SKM-1 treated with dmso at 0.1 percent for 144 hours (cell line): ENCODE data around the gene EWSR1.

ENCODE experiments used
- DNase-seq: peaks from one replicate; lab custom pipeline; 2025; ENCODE audit not compliant: unreplicated experiment; lab: John Stamatoyannopoulos, UW

The EWSR1 gene

DNA sequence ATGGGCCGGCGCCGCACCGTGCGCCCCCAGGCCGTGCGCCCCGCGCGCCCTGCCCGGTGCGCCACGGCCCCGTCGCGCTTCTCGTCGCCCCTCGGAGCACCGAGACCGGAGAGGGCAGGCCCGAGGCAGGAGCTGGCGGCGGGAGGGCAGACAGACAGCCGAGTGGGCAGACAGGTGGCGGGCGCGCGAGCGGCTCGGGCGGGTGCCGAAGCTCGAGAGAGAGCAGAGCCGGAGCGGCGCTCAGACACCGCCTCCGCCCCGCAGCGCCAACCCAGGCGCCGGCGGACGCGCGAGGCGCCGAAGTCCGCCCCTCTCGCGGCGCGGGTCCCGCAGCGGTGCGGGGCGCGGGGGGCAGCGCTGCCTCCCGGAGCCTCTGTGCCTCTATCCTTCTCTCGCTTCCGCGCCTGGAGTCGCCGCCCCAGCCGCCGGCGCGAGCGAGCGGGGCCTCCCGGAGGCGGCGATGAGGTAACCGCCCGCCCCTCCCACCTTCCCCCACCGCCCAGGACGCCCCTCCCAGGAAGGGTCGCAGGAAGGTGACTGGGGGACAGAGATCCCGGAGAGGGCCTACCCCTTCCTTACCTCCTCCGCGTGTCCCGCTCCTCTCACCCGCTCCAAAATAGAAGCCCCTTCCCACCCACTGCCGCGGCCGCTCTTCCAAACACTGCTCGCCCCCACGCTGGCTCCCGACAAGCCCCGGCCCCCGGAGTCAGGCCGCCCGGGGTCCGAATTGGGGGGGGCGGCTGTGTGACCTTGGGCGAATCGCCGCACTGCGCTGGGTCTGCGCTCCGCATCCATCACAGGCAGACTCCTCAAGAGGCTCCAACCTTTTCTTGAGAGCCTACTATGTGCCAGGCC, 47.4 kb downstream of the EWSR1 start, which contains the start of gene RASL10A:
TSS of gene RASL10A (minus strand) at position 412 of the 855 bp plus-strand sequence. CDS start 451 bp downstream, outside the sequence.
- DNase-seq, result no peak

- DNase-seq, result no peak
These were observed 48.2 kb downstream of the EWSR1 start for GRCh38 chr22:29316141-29316828.

DNA sequence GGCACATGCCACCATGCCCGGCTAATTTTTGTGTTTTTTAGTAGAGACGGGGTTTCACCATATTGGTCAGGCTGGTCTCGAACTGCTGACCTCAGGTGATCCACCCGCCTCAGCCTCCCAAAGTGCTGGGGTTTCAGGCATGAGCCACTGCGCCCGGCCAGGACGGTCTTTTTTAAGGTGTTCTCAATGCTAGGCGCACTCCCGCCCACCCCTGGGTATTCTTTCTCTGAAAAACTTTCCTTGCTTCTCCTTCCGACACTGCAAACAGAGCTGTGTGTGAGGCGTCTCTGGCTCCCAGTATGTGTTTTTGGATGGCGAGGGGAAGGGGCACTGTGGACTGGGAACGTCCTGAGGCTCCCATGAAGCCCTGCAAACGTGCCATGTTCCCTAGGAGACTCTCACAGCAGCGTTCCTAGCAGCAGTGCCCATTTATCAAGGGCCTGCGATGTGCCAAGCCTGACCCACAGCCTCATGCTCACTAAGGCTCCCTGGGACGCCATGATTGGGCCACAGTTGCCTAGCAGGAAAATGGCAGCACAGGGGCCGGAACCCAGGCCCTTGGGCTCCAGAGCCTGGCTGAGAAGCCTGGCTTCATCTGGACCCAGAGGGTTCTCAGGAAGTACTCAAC, 49.9 kb downstream of the EWSR1 start:
- no peak for DNase-seq

DNA sequence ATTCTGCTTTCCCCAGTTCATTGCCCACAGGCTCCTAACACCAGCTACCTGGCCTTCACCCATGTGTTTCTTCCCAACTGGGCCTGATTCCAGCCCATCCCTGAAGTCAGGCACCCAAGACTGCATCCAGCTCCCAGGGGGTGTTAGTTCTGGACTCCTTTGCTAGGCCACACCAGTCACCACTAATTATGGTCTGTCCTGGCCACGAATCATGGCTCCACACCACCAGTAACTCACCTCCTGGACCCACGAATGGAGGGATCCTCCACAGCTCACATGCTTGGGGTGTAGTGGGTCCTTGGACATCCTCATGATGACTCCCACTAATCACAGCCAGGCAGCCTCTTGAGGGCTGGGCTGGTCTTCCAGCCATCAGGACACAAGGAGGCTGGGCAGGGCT, 51.0 kb downstream of the EWSR1 start:
- no peak for DNase-seq

DNA sequence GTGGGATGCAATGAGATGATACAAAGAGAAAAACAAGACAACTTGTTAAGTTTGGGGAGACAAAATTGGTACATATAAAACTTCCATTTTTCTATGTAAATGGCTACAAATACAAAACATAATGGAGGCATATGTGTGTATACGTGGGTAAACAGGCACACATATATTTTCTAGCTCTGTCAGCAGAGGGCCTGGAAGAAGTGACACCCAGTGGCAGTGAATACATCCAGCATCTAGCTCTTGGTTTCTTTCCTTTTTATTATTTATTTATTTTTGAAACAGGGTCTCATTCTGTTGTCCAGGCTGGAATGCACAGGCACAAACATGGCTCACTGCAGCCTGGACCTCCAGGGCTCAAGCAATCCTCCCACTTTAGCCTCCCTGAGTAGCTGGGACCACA, 52.5 kb downstream of the EWSR1 start:
- DNase-seq, result no peak

DNA sequence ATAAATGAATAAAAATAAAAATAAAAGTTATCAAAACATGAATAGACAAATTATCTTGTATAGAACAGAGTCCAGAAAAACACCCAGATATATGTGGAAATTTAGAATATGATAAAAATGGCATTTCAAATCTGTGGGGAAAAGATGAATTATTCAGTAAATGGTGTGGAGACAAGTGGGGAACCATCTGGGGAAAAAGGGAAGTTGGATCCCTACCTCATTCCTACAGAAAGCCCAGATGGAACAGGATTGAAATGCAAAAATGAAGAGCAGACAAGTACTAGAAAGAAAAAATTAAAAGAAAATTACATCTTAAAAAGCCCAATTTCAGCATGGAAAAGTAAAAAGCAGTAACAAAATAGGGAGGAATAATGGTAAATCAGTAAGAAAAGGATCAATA, 55.6 kb downstream of the EWSR1 start:
- DNase-seq, result no peak

GRCh38 chr22:29325356-29325755, 57.3 kb downstream of the EWSR1 start:
- no peak for DNase-seq

DNA sequence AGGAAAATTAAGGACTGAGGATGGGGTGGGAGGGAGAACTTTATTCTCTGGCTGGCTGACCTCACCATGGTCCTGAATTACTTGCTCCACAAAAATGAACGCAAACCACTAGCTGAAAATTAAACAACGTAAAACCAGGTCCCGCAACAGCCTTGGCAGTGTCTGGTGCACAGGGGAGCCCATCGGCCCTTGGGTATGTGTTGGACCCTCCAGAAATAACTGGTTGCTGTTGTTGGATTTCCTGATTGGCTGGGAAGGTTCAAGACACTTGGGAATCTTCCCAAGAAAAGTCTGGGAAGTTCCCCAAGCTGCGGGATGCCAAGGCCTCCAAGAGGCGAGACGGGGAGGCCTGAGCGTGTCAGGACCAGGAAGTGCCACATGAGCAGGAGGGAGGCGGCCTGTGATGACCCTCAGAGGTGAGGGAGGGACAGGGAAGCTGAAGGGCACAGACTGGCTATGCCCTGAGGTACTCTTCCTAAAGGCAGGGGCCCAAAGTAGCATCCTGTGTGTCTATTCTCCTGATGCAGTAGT, 57.8 kb downstream of the EWSR1 start:
- no peak for DNase-seq

DNA sequence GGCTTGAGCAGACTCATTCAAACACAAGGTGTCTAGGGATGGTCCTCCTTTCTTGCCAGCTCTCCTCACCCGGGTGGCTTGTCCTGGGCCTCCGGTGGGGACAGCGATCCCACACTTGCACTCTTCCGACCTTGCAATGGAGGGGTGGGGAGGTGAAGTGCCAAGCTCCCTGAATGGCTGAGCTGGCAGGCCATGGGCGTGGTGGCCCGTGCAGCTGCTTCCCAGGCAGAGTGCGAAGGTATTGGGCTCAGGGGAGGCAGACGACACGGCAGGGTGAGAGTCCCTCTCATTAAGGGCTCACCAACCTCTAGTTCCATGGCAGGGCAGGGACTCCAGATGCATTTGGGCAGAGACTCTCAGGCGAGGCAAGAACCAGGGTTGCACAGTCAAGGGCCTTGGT, 58.4 kb downstream of the EWSR1 start:
- no peak for DNase-seq

- DNase-seq, result no peak
These were observed 59.2 kb downstream of the EWSR1 start for GRCh38 chr22:29327089-29327764.

DNA sequence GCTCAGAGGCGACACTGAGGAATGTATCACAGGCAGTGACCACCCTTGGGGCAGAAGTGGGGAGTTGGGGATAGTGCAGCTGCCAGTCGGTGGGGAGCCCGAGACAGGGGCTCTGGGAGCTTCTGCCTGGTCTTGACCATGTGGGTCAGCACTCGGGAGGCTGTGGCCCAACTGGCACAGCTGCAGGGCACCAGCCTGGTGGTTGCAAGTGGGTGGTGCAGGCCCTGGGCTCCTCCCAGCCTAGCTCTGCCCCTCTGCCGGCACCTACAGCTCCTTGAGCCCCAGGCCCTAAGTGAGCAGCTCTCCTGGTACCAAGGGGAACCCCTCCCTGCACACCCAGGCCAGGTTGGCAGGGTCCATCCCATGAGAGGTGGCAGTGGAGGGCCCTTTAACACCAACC, 60.0 kb downstream of the EWSR1 start:
- DNase-seq, result no peak

DNA sequence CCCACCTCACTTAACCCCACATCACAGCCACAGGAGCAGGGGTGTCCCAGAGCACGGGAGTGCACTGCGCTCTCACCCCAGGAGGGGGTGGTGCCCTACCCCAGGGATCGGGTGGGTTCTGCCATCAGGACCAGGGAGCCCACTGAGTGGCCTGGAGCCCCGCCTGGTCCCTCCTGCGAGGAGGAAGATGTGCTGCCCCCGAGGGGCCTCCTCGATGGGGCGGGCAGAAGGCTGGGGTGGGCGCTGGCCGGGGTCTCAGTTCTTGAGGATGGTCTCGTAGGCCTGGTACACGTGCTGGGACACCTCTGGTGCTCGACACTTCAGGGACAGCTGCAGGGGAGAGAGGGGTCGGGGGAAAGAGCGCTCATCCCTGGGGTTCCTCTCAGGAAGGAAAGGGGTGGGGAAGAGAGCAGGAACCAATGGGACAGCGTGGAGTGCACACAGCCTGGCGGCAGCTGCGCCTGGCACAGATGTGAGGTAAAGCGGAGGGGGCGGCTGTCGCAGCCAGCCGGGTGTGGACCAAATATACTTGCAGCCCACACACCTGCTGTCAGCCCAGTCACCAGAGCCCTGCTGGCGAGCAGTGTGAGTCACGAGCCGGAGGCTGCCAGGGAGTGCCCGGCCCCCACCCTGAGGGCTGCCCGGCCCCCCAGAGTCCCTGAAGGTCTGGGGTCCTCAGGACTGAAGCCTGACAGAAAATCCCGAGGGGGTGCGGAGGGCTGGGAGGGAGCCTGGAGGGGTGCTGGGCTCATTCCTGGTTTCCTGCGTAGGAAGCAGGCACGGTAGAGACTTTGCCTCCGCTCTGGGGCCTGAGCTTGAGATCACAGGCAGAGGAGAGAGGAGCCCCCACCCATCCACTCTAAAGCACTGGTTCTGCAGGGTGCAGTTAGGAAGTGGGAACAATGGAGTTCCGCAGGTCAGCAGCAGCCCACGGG, 60.8 kb downstream of the EWSR1 start:
- DNase-seq, result no peak

DNA sequence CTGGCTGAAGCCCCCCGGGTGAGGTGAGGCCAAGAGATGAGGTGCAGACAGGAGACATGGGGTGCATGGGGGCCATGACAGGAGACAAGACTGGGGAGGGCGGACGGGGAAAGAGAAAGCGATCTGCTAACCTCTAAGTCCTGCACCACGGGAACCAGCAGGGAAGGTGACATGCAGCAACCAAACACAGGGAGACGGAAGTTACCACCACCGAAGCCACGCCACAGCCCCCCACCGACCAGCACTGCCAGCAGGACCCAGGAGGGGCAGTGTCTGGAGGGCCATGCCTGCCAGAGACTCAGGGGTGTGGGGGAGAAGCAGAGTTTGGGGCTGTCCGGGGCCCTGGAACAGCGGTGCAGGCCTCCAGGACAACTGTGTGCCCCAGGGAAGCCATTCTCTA, 61.5 kb downstream of the EWSR1 start:
- no peak for DNase-seq

DNA sequence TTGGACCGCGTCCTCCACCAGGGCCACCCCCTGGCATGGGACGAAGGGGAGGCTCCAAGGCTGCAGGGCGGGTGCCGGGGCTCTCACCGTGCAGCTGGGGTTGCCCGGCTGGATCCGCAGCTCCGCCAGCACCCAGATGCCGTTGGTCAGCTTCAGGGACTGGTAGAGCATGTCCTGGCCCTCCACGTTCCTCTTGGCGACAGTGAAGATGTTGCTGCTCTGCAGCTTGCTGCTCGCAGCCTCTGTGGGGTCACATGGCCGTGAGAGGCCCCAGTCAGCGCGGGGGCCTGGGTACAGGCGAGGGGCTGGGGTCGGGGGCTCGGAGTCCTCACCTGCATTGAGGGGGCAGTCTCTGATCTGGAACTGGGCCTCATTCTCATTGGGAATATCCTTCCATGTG, 62.2 kb downstream of the EWSR1 start:
- no peak for DNase-seq

DNA sequence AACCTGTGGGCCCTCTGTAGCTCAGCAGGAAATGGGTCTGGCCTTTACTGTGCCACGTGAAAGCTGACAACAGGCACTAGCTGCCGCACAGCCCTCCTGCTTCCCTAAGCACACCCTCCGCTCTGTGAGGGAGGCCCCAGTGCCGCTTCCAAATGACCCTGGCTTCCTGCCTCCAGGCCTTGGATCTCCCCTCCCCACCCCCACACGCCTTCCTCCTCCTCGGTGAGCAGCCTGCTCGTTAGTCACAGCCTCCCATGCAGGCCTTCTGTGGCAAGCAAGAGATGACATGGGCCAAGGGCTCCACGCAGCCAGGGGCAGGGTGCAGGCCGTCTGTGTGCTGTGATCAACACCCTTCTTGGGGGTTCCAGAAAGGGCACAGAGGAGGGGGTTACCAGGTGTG, 62.7 kb downstream of the EWSR1 start:
- DNase-seq, result peak; percentile 100

DNA sequence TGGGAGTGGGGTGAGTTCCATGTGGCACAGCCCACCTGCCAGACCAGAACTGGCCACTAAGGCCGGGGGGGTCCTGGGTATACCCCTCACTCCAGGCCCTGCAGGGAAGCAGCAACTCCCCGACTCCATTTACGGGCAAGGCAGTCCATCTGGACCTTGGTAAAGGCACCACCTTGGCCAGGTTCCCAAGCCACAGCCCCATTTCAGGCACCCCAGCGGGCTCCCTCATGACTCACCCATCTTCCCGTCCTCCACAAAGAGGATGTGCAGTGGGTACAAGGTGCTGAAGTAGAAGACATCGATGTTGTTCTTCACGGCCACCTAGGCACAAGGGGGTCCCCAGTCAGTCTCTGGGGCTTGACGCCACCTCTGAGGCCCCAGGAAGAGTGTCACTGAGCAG, 63.1 kb downstream of the EWSR1 start:
- no peak for DNase-seq

- DNase-seq, result no peak
These were observed 63.7 kb downstream of the EWSR1 start for GRCh38 chr22:29331658-29332300.

GRCh38 chr22:29332886-29333496, 64.9 kb downstream of the EWSR1 start:
- DNase-seq, result no peak

- DNase-seq, result no peak
These were observed 66.1 kb downstream of the EWSR1 start for GRCh38 chr22:29334148-29334547.
